Measurements from ENCODE around the gene TIGD1.

Gene TIGD1

GRCh38 chr2:232544674-232545073 lies 5.7 kb downstream of the TIGD1 start:
- H3K9me2 ChIP-seq (replicated peaks; ENCODE audit: low read depth, low read length), result no peaks in the 10 kb centered on the region
- H3K4me1 ChIP-seq (ENCODE audit: insufficient read depth, low read length, poor library complexity, severe bottlenecking), result no peaks in the 10 kb centered on the region
- peaks cover 10% of the 10 kb centered on the region for H3K79me2 ChIP-seq (ENCODE audit: insufficient read depth, low read length)
- TF ChIP-seq, protein P1, sequence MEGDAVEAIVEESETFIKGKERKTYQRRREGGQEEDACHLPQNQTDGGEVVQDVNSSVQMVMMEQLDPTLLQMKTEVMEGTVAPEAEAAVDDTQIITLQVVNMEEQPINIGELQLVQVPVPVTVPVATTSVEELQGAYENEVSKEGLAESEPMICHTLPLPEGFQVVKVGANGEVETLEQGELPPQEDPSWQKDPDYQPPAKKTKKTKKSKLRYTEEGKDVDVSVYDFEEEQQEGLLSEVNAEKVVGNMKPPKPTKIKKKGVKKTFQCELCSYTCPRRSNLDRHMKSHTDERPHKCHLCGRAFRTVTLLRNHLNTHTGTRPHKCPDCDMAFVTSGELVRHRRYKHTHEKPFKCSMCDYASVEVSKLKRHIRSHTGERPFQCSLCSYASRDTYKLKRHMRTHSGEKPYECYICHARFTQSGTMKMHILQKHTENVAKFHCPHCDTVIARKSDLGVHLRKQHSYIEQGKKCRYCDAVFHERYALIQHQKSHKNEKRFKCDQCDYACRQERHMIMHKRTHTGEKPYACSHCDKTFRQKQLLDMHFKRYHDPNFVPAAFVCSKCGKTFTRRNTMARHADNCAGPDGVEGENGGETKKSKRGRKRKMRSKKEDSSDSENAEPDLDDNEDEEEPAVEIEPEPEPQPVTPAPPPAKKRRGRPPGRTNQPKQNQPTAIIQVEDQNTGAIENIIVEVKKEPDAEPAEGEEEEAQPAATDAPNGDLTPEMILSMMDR (conservative IDR thresholded peaks at IDR 0.05; ENCODE audit: low read length), result no peak
- TF ChIP-seq EZH2phosphoT487 (IDR thresholded peaks at IDR 0.05; ENCODE audit: borderline replicate concordance), result no peak
- no peaks in the 10 kb centered on the region for H3F3A ChIP-seq (ENCODE audit: low read depth)
- H3K4me3 ChIP-seq (ENCODE audit: low read length, poor library complexity, severe bottlenecking), result no peak overlapping the region
- H3K4me2 ChIP-seq (ENCODE audit: low read depth, low read length, poor library complexity, severe bottlenecking), result no peak overlapping the region
- peaks cover 5% of the 10 kb centered on the region for H4K20me1 ChIP-seq (ENCODE audit: insufficient read depth, low read length, poor library complexity, severe bottlenecking)
- no peak overlapping the region for H2AFZ ChIP-seq (ENCODE audit: low read length)
- no peaks in the 10 kb centered on the region for H3K27me3 ChIP-seq (ENCODE audit: insufficient read depth, low read length, poor library complexity, severe bottlenecking)
- no peaks in the 10 kb centered on the region for H3K36me3 ChIP-seq (ENCODE audit: insufficient read depth, low read length)
- peaks cover 3% of the 10 kb centered on the region; the same call in 1 of the 2 replicates for H3K9me3 ChIP-seq (ENCODE audit: insufficient read depth, low read depth, low read length)
- no peak overlapping the region for H3K9ac ChIP-seq (ENCODE audit: low read depth, low read length, poor library complexity, severe bottlenecking)

DNA sequence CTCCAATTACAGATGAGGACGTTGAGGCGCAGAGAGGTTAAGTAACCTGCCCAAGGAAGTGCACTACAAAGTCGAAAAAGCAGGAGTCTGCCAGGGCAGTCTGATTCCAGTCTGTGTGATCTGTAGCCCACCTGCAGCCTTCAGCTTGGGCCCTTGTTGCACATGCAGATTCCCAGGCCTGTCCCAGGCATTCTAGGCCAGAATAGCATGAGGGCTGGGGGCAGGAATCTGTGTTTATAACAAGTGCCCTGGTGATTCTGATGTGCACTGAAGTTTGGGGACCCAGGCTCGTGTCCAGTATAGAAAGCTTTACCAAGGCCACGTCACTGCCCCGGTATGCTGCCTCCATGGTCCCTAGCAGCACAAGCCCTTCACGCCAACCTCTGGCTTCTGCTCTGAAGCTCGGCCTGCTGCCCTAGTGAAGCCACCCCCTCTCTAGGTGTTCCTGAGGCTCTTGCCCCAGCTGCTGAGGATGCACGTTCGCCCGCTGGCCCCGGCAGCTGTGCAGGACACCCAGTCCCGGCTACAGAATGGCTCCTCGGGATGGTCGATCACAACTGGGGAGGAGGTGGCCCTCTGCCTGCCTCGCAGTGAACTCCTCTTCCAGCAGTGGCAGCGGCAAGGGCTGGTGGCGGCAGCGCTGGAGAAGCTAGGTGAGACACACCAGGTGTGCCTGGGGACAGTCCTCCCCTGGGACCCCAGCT lies 6.3 kb downstream of the TIGD1 start:
- no peak overlapping the region for H3K9ac ChIP-seq (ENCODE audit: low read depth, low read length, poor library complexity, severe bottlenecking)
- H3F3A ChIP-seq (ENCODE audit: low read depth), result no peaks in the 10 kb centered on the region
- H4K20me1 ChIP-seq (ENCODE audit: insufficient read depth, low read length, poor library complexity, severe bottlenecking), result peaks cover 5% of the 10 kb centered on the region
- no peaks in the 10 kb centered on the region for H3K4me1 ChIP-seq (ENCODE audit: insufficient read depth, low read length, poor library complexity, severe bottlenecking)
- no peaks in the 10 kb centered on the region for H3K9me2 ChIP-seq (replicated peaks; ENCODE audit: low read depth, low read length)
- peaks cover 3% of the 10 kb centered on the region; the same call in 1 of the 2 replicates for H3K9me3 ChIP-seq (ENCODE audit: insufficient read depth, low read depth, low read length)
- H3K4me2 ChIP-seq (ENCODE audit: low read depth, low read length, poor library complexity, severe bottlenecking), result no peak overlapping the region
- no peaks in the 10 kb centered on the region for H3K27me3 ChIP-seq (ENCODE audit: insufficient read depth, low read length, poor library complexity, severe bottlenecking)
- H3K4me3 ChIP-seq (ENCODE audit: low read length, poor library complexity, severe bottlenecking), result no peak overlapping the region
- peaks cover 4% of the 10 kb centered on the region; the same call in 1 of the 2 replicates for H3K79me2 ChIP-seq (ENCODE audit: insufficient read depth, low read length)
- H2AFZ ChIP-seq (ENCODE audit: low read length), result no peak overlapping the region
- TF ChIP-seq, protein P1 (conservative IDR thresholded peaks at IDR 0.05; ENCODE audit: low read length), result no peak
- TF ChIP-seq EZH2phosphoT487 (IDR thresholded peaks at IDR 0.05; ENCODE audit: borderline replicate concordance), result no peak
- no peaks in the 10 kb centered on the region for H3K36me3 ChIP-seq (ENCODE audit: insufficient read depth, low read length)

- Histone ChIP-seq H3K9me2 (replicated peaks; ENCODE audit: low read depth, low read length) (no peaks in the 10 kb centered on the region), H4K20me1 (ENCODE audit: insufficient read depth, low read length, poor library complexity, severe bottlenecking) (peaks cover 5% of the 10 kb centered on the region), H3F3A (ENCODE audit: low read depth) (no peaks in the 10 kb centered on the region), H3K4me1 (ENCODE audit: insufficient read depth, low read length, poor library complexity, severe bottlenecking) (no peaks in the 10 kb centered on the region), H3K36me3 (ENCODE audit: insufficient read depth, low read length) (no peaks in the 10 kb centered on the region), H3K4me3 (ENCODE audit: low read length, poor library complexity, severe bottlenecking) (no peak overlapping the region), H3K4me2 (ENCODE audit: low read depth, low read length, poor library complexity, severe bottlenecking) (no peak overlapping the region), H2AFZ (ENCODE audit: low read length) (no peak overlapping the region), H3K79me2 (ENCODE audit: insufficient read depth, low read length) (peaks cover 1% of the 10 kb centered on the region; the same call in 1 of the 2 replicates), H3K9ac (ENCODE audit: low read depth, low read length, poor library complexity, severe bottlenecking) (no peak overlapping the region), H3K27me3 (ENCODE audit: insufficient read depth, low read length, poor library complexity, severe bottlenecking) (no peaks in the 10 kb centered on the region), H3K9me3 (ENCODE audit: insufficient read depth, low read depth, low read length) (peaks cover 2% of the 10 kb centered on the region; the same call in 1 of the 2 replicates)
- TF ChIP-seq, protein P1 (conservative IDR thresholded peaks at IDR 0.05; ENCODE audit: low read length), result no peak
- no peak for TF ChIP-seq EZH2phosphoT487 (IDR thresholded peaks at IDR 0.05; ENCODE audit: borderline replicate concordance)
These were observed 6.9 kb downstream of the TIGD1 start for GRCh38 chr2:232543491-232543890.
